OCI-LY3 (cell line): ENCODE data around the gene ATP8B4.

ENCODE experiments used
- CTCF ChIP-seq: fragments of 200-600, 300-600 bp; sonication (generic); IDR thresholded peaks from 2 replicates; pipeline ENCODE4 v1.5.1; 2014; ENCODE audit warnings: antibody characterized with exemption, low read length, low read depth
- EZH2phosphoT487 ChIP-seq: fragments of 200-600 bp; shearing (Covaris generic); IDR thresholded peaks from 2 replicates; pipeline ENCODE4 v1.6.1; 2018; ENCODE audit warnings: antibody characterized with exemption, mixed run types, low read depth

- TF ChIP-seq CTCF (no peak), EZH2phosphoT487 (no peak)
Observed at GRCh38 chr15:50059203-50059772, 59.7 kb downstream of the ATP8B4 start.
